Activated CD8-positive, alpha-beta memory T cell treated with anti-CD3 and anti-CD28 coated beads, Interleukin-2, amount 50 U/mL, for 48 hours (primary cell): Measurements from ENCODE around the gene SPACA1.
"Not testable (repeated sequence)": the region's sequence is repeated elsewhere in the genome, so short reads cannot be mapped to it uniquely, and the experiment has no call there.

Source experiments
- DNase-seq: peaks from one replicate; pipeline ENCODE4 v3.0.0-alpha.2; 2020

The SPACA1 gene

DNA sequence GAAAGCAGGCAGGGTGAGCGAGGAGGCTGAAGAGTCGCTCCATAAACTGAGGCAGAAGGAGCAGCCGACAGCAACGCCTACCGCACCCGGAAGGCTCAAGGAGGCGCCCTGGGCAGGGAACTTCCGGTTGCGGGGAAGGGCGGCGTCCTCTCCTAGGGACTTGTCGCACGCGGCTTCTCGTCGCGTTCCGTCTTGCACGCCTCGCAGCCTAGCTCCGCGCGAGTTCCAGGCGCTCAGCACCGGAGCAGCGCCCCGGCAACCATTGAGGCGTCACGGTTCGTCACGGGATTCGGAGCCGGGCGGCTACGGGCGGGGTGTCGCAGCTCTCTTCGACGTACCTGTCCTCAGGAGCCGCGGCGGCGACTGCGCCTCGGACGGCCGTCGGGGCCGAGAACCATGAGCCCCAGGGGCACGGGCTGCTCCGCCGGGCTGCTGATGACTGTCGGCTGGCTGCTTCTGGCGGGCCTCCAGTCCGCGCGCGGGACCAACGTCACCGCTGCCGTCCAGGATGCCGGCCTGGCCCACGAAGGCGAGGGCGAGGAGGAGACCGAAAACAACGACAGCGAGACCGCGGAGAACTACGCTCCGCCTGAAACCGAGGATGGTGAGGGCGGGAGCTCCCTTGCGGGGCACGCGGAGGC, at the start of gene SPACA1:
Gene SPACA1 (plus strand): TSS at position 332 of the 641 bp plus-strand sequence. CDS start 65 bp downstream, at position 397.
- no peak for DNase-seq

DNA sequence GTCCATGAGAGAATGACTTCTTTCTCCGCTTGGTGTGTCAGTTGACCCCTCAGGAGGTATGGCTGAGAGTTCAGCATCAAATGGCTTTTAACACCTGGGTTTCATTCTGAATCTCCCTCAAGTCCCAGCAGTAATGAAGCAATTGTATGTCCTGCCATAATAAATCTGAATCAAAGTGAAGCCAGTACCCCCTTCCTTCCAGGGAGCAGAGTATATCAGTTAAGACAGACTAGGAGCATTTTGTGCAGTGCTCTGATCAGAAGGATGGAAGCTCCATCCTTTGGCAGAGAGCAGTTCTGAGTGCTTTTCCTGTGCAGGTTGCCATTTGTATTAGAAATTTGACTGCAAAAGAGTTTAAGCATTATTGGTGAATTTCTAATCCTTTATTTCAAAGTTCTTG, 46.9 kb upstream of the SPACA1 start:
- no peak for DNase-seq

GRCh38 chr6:88001279-88001678, 46.4 kb upstream of the SPACA1 start:
- DNase-seq = not testable (repeated sequence)

- no peak for DNase-seq
Measured at GRCh38 chr6:88004707-88005106, 42.9 kb upstream of the SPACA1 start.

DNA sequence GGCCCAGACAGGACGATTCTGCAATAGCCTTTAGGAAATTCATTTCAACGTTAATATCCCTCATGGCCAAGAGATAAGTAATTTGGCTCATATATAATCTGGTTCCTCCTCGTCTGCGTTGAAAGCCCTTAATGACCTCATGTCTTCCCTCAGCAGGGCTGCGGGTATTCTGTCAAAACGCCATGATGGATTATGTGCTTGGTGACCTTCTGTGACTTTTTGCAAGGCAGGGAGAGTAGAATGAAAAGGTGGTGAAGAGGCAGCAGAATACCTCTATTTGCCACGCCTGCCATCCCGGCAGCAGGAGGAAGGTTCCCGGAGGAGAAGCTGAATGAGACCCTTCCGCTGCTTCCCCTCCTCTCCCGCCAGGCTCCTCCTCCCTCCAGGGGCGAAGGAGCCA, 41.1 kb upstream of the SPACA1 start:
- no peak for DNase-seq

DNA sequence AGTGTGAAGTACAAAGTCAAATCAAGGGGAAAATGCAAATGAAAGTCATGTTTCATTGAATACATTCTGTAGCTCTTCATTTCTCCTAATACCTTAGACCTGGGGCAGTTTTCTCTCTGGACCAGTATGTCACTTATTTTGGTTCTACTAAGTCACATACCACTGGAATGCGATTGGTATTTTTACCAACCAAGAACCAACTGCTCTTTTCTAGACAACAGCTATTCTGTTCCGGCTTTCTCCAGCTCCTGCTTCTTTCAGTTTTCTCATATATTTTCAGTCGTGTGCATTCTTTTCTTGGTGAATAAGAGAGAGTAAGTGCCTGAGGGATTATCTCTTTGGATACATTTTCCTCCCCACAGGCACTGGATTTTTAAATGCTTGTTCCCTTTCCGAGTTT, 39.2 kb upstream of the SPACA1 start:
- no peak for DNase-seq

GRCh38 chr6:88008831-88009231, 38.8 kb upstream of the SPACA1 start:
- DNase-seq = no peak

GRCh38 chr6:88013015-88013414, 34.6 kb upstream of the SPACA1 start:
- no peak for DNase-seq

GRCh38 chr6:88013554-88013953, 34.1 kb upstream of the SPACA1 start:
- no peak for DNase-seq

DNA sequence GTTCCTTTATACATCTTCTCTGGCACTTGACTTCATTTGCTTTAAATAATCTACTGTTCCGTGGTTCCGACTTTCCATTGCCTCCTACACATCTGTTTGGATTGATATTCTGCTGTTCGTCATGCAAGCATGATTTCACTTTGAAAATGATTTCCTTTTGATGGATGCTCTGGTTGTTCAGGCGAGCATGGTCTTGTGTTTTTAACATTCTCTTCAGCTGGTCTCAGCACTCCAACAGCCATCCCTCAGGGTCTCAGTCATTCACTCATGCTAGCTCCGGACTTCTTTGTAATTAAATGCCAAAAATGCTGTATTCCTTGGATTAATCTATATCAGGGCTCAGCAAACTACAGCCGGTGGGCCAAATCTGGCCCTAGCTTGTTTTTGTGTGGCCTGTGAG, 27.2 kb upstream of the SPACA1 start:
- DNase-seq = no peak

DNA sequence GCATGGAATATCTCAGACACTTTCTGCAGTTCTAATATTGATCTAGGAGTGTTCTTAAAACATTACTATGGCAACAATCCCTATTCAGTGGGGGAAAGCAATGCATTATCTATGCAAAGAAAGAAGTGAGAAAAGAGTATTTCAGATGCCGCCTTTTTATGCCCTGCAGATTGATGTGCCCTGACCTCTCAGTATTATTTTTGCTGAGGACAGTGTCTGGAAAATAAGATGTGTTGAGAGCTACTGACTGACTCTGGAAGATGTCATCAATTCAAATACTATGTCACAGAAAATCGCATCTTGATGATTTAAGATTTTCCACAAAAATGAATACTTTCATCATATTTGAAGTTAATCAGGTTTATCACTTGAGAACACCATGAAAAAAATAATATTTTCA, 22.9 kb upstream of the SPACA1 start:
- DNase-seq = no peak

DNA sequence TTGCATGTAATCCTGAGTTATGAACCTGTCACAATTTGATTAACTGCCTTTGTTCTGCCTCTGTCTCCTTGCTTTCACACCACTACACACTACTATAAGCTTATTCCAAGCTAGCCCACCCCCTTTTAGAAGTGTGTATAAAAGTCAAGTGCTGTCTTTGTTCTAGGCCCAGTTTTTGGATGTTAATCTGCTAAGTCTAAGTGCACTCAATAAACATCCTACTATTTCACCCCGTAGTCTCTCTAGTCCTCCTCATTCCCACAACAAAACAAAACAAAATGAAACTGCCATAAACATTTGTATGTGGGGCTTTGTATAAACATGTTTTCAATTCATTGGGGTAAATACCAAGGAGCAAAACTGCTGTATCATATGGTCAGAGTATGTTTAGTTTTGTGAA, 16.1 kb upstream of the SPACA1 start:
- DNase-seq = no peak

GRCh38 chr6:88044530-88044929, 3.1 kb upstream of the SPACA1 start:
- no peak for DNase-seq

DNA sequence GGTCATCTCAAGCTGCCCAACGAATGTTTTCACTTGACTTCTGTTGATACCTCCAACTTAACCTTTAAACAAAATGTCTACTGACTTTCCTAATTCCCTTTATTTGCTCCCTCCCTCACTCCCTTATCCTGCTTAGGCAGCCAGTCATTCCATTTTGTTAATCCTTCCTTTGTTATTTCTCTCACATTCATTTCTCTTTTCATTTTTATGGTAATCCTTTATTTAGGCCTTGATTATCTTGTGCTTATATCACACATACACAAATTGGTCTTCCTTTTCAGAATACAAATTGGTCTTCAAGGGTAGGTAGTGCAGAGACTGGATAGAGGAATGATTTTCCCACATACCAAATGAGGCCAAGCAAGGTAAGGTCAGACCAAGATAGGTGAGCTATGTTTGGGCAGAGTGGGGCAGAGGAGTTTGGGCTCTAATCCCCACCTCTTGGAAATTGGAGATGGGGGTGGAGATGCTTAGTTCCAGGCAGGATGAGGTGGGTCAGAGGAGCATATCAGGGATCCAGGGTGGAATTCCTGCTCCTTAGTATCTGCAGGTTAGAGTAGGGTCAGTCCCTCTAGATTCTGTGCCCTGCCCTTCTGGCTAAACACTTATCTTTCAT, 2.0 kb upstream of the SPACA1 start:
- DNase-seq = no peak

- no peak for DNase-seq
Measured at GRCh38 chr6:88048578-88048977, 937 bp downstream of the SPACA1 start.

GRCh38 chr6:88050140-88050818, 2.6 kb downstream of the SPACA1 start:
- DNase-seq = no peak

- DNase-seq = no peak
Measured at GRCh38 chr6:88059191-88059590, 11.6 kb downstream of the SPACA1 start.

DNA sequence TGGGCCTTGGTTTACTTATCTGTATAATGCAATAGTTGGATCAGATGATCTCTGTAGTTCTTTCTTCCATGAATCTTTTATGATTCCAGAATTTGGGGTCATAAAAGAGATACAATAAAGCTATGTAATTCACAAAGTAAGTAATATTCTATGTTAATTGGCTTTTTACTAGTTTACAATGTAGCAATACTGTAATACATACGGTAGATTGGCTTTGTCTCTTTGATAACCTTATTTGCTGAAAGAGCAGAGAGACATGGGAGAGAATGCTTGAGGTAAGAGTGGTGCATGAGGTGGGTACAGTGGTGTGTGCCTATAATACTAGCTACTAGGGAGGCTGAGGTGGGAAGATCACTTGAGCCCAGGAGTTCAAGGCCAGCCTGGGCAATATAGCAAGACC, 14.7 kb downstream of the SPACA1 start:
- no peak for DNase-seq

DNA sequence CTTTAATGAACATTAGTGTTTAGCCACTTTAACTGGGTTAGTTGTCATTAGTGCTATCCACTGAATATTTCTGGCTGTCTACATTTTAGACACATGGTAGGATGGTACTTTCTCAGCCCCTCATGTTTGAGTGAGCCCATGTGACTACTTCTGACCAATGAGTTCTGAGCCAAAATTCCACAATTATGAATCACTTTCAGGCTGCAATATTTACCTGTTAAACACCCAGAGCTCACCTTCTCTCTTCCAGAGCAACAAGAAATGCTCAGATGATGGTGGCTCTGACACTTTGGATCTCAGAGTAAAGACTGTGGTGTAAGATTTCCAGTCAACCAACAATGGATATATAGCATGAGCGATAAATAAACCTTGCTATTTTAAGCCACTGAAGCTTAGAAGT, 24.8 kb downstream of the SPACA1 start:
- DNase-seq = no peak

DNA sequence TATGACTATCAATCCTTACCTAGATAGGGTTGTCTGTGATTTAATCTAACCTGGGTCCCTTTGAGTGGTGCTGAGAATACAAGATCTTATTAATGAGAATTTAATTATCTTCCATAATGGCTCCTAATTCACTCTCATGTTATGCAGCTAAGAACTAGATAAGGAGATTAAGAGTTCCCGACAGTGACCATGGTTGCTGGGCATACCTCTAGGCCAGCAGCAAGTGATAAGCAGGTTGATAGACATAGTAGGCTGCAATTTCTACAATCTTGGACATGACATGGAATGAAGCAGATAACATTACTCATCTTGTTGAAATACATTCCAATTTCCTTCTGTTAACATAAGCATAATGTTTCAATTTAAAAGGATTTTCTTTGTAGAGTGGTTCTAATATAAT, 27.1 kb downstream of the SPACA1 start:
- DNase-seq = no peak

GRCh38 chr6:88077305-88077704, 29.7 kb downstream of the SPACA1 start:
- no peak for DNase-seq

DNA sequence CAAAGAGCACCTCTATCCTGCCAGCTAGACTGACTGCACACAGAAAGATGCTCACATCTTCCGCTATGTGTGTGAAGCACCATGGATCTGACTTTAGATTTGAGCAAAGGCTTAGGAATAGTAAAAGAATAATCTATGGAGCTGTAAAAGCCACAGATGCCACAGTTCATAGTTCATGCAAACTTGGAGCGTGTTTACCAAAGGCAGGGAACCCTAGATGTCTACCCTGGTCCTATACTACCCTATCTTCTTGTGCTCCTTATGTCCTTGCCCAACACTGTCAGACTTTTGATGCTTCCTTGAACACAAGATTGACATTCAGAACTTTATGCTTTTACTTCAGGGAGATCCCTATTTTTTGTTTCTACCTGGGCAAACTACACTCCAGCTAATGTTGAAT, 39.2 kb downstream of the SPACA1 start:
- no peak for DNase-seq

DNA sequence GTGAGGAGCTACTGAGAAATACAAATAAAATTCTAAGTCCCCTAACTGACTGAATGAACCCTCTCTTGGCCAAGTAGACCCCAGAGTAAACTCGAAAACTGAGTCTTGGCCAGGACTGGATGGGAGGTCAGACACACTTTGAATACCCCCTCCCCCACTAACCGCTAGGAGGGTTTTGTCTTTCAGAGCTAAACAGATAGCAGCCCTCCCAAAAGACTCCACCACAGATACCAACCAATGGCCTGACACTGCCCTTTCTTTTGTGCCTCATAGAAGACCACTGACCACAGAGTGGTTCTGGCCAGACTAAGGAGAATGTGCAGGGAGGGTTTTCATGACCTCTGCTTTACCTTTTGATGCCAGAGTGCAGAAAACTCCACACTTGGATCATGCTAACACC, 42.1 kb downstream of the SPACA1 start:
- no peak for DNase-seq

- no peak for DNase-seq
Measured at GRCh38 chr6:88105741-88106340, 58.2 kb downstream of the SPACA1 start.
